GM18861 (cell line): ENCODE measurements around the gene LINC00632.

Experiments
- ATAC-seq: cut with Tn5 transposase; IDR thresholded peaks from one replicate; pipeline ENCODE4 v1.9.1; 2021; ENCODE audit not compliant: unreplicated experiment

The LINC00632 gene

DNA sequence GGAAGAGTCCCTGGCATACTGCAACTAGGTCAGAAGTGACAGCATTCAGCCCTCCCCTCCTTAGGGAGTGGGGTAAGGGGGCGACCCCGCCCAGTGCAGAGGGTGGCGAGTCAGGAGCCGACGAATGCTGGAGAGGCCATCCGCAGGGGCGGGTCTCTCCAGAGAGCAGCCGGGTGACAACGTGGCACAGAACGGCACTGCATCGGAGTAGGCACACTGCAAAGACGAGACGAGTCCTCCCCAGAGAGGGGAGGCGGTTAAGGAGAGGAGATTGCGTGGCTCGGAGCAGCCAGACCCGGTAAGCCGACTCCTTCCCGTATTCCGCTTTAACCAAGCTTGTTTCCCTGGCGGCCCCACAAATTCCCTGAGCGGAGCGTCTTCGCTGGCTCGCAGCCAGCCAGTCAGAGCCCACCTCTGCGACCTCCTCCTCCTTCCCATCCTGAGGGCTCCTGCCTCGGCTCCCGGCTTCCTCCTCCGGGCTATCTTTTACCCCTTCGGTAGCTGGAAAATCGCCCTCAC is 54.9 kb downstream of the LINC00632 start:
- no peak for ATAC-seq

DNA sequence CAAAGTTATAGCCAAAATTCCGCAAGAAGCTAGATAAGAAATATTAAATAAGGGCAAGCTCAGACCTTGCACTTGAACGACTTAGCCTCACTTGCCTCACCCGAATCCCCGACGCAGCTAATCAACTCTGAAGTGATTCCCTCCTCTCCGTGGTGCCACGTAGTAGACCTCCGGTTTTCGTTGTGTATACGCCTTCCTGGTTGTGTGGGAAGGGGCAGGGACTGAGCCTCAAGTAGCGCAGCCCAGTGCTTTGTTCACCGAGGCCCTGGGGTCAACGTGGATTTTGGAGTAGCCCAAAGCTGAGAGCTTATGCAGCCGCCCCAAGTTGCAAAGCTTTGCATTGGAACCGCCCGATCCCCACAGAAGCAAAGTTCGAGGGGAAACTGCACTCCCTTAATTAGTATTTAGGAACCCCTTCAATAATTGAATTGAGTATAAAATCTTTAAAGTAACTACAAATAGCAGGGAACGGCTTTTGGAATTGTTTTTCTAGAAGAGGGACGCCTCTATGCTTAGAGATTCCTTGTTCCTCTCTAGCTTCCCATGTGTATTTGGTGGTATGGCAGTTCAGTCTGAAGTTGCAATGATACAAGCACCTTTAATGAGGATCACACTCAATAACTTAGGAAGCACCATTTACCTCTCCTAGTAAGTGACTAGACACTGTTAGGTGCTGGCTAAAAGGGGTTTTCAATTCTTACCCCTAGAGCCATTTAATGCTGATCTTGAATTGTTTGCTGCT is 55.7 kb downstream of the LINC00632 start:
- no peak for ATAC-seq

GRCh38 chrX:140766024-140766611 is 56.6 kb downstream of the LINC00632 start:
- ATAC-seq = no peak

- no peak for ATAC-seq
Measured at GRCh38 chrX:140767646-140768045, 58.1 kb downstream of the LINC00632 start.

- no peak for ATAC-seq
Measured at GRCh38 chrX:140775211-140775610, 65.7 kb downstream of the LINC00632 start.

DNA sequence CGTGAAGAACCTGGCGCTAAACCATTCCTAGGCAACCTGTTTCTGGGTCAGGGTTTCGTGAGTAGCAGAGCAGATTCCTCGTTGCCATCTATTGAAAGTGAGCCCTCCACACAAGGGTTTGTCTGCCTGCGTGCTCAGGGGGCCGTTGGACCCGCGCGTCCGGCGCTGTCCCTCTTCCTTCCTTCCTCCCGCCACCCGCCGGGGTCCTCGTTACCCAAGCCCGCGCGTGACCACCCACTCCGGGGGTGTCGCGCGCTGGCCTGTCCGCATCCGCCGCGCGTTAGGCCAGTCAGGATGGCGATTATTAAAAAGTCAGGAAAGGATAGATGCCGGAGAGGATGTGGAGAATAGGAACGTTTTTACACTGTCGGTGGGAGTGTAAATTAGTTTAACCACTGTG is 66.8 kb downstream of the LINC00632 start:
- ATAC-seq = no peak

- no peak for ATAC-seq
Measured at GRCh38 chrX:140794642-140795041, 85.1 kb downstream of the LINC00632 start.

DNA sequence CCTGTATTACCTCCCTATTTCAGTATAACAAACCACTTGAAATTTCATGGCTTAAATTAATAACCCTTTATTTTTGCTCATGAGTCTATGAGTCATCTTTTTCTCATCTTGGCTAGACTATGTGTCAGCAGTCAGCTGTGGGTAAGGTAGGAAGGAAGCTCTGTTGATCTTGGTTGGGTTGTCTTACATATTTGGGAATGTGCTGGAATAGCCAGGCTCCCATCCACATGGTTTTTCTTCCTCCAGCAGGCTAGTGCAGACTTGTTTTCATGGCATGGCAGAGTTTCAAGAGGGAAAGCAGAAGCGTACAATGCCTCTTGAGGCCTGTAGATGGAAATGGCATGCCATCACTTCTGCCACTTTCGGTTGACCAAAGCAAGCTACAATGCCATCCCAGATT is 89.7 kb downstream of the LINC00632 start:
- ATAC-seq = no peak

- no peak for ATAC-seq
Measured at GRCh38 chrX:140804292-140804691, 94.7 kb downstream of the LINC00632 start.

GRCh38 chrX:140815868-140816267 is 106.3 kb downstream of the LINC00632 start:
- no peak for ATAC-seq

DNA sequence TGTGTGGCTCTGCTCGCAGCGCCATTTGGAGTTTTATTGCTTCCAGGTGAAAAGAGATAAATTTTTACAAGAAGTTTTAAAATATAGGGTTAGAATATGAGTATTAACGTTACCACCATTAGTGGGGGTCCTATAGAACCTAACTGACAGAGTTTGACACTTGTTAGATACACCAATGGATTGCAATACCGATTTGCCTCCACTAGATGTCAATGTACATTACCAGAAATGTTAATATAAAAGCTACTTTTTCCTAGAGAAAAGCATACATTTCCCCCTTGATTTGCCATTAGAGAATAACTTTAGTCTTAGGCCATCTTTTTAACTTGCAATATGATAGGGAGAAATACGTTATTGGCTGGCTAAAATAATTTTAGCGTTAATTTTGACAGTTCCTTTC is 108.4 kb downstream of the LINC00632 start:
- ATAC-seq = no peak

GRCh38 chrX:140821280-140821679 is 111.7 kb downstream of the LINC00632 start:
- no peak for ATAC-seq

- ATAC-seq = no peak
Measured at GRCh38 chrX:140822184-140822583, 112.6 kb downstream of the LINC00632 start.

DNA sequence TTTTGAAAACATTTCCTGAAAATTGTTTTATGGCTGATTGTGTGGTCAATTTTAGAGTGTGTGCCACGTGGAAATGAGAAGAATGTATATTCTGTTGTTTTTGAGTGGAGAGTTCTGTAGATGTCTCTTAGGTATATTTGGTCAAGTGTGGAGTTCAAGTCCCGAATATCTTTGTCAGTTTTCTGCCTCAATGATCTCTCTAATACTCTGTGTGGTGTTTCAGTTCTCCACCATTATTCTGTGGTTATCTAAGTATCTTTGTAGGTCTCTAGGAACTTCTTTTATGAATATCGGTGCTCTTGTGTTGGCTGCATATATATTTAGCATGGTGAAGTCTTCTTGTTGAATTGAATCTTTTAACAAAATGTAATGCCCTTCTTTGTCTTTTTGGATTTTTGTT is 113.3 kb downstream of the LINC00632 start:
- ATAC-seq = no peak

- no peak for ATAC-seq
Measured at GRCh38 chrX:140836874-140837273, 127.3 kb downstream of the LINC00632 start.
